ENCODE data around the gene UTP15. TPM values are rescaled to one million over a fixed set of nuclear protein-coding genes. Genes with fewer than 3 reads are reported as not detected.

Gene UTP15
- total and polyA plus RNA-seq, 2 experiments from 2014 or later, result 16.5 to 59.0 TPM

DNA sequence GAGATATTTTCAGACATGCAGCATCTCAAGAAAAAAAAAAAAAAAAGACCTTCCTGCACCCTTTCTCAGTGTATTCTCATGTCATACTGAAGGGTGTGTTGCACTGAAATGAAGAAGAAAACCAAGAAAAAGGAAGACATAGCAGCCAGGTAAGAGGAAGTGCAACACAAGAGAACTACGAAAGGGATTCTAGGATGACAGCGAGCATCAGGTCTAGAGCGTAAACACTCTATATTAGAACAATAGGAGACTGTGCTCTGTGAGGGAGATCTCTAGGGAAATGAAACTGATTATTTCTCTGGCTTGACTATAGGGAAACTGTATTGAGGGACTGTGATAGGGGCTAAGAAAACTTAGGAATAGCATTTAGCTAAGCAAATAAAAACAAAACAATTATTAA, 37.3 kb upstream of the UTP15 start:
- Mint-ChIP-seq H3K4me3 (no peak overlapping the region), H3K36me3 (ENCODE audit: low read depth) (peaks cover 12% of the 10 kb centered on the region), H3K27me3 (ENCODE audit: insufficient read depth, low read depth, poor library complexity) (peaks cover 4% of the 10 kb centered on the region), H3K4me1 (peaks cover 18% of the 10 kb centered on the region), H3K9me3 (peaks cover 17% of the 10 kb centered on the region), H3K27ac (no peak overlapping the region)
- Histone ChIP-seq H3K36me3 (ENCODE audit: insufficient read depth) (no peaks in the 10 kb centered on the region), H2AFZ (no peak overlapping the region), H3K27ac (ENCODE audit: low read depth) (no peak overlapping the region), H3K4me1 (ENCODE audit: insufficient read depth) (peaks cover 13% of the 10 kb centered on the region), H3K79me2 (replicated peaks; ENCODE audit: insufficient read depth) (no peaks in the 10 kb centered on the region), H3K27me3 (ENCODE audit: insufficient read depth) (no peaks in the 10 kb centered on the region), H3F3A (replicated peaks; ENCODE audit: low read depth) (no peaks in the 10 kb centered on the region), H4K20me1 (replicated peaks; ENCODE audit: insufficient read depth) (no peaks in the 10 kb centered on the region), H3K4me2 (peak overlapping the region; percentile 22; the same call in 1 of the 2 replicates), H3K4me3 (no peak overlapping the region), H3K9me2 (ENCODE audit: insufficient read depth) (no peaks in the 10 kb centered on the region)
- TF ChIP-seq POLR2AphosphoS5 (IDR thresholded peaks at IDR 0.05; ENCODE audit: low read depth) (no peak), NANOG (IDR thresholded peaks at IDR 0.05; ENCODE audit: borderline replicate concordance) (no peak), STAT1 (IDR thresholded peaks at IDR 0.05; ENCODE audit: unreplicated experiment) (no peak), ZNF331 (CRISPR knock-in tag; IDR thresholded peaks at IDR 0.05; ENCODE audit: low read depth) (no peak), JUNB (IDR thresholded peaks at IDR 0.05; ENCODE audit: unreplicated experiment) (no peak), CREB1 (CRISPR knock-in tag; IDR thresholded peaks at IDR 0.05; ENCODE audit: low read depth) (no peak), EZH2 (IDR thresholded peaks at IDR 0.05; ENCODE audit: low read depth, unreplicated experiment) (no peak), ZNF114 (CRISPR knock-in tag; IDR thresholded peaks at IDR 0.05) (no peak)
- TF ChIP-seq, protein P1, sequence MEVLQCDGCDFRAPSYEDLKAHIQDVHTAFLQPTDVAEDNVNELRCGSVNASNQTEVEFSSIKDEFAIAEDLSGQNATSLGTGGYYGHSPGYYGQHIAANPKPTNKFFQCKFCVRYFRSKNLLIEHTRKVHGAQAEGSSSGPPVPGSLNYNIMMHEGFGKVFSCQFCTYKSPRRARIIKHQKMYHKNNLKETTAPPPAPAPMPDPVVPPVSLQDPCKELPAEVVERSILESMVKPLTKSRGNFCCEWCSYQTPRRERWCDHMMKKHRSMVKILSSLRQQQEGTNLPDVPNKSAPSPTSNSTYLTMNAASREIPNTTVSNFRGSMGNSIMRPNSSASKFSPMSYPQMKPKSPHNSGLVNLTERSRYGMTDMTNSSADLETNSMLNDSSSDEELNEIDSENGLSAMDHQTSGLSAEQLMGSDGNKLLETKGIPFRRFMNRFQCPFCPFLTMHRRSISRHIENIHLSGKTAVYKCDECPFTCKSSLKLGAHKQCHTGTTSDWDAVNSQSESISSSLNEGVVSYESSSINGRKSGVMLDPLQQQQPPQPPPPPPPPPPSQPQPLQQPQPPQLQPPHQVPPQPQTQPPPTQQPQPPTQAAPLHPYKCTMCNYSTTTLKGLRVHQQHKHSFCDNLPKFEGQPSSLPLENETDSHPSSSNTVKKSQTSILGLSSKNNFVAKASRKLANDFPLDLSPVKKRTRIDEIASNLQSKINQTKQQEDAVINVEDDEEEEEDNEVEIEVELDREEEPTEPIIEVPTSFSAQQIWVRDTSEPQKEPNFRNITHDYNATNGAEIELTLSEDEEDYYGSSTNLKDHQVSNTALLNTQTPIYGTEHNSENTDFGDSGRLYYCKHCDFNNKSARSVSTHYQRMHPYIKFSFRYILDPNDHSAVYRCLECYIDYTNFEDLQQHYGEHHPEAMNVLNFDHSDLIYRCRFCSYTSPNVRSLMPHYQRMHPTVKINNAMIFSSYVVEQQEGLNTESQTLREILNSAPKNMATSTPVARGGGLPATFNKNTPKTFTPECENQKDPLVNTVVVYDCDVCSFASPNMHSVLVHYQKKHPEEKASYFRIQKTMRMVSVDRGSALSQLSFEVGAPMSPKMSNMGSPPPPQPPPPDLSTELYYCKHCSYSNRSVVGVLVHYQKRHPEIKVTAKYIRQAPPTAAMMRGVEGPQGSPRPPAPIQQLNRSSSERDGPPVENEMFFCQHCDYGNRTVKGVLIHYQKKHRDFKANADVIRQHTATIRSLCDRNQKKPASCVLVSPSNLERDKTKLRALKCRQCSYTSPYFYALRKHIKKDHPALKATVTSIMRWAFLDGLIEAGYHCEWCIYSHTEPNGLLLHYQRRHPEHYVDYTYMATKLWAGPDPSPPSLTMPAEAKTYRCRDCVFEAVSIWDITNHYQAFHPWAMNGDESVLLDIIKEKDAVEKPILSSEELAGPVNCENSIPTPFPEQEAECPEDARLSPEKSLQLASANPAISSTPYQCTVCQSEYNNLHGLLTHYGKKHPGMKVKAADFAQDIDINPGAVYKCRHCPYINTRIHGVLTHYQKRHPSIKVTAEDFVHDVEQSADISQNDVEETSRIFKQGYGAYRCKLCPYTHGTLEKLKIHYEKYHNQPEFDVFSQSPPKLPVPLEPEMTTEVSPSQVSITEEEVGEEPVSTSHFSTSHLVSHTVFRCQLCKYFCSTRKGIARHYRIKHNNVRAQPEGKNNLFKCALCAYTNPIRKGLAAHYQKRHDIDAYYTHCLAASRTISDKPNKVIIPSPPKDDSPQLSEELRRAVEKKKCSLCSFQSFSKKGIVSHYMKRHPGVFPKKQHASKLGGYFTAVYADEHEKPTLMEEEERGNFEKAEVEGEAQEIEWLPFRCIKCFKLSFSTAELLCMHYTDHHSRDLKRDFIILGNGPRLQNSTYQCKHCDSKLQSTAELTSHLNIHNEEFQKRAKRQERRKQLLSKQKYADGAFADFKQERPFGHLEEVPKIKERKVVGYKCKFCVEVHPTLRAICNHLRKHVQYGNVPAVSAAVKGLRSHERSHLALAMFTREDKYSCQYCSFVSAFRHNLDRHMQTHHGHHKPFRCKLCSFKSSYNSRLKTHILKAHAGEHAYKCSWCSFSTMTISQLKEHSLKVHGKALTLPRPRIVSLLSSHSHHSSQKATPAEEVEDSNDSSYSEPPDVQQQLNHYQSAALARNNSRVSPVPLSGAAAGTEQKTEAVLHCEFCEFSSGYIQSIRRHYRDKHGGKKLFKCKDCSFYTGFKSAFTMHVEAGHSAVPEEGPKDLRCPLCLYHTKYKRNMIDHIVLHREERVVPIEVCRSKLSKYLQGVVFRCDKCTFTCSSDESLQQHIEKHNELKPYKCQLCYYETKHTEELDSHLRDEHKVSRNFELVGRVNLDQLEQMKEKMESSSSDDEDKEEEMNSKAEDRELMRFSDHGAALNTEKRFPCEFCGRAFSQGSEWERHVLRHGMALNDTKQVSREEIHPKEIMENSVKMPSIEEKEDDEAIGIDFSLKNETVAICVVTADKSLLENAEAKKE (CRISPR knock-in tag; IDR thresholded peaks at IDR 0.05), result no peak
- TF ChIP-seq, protein P2, sequence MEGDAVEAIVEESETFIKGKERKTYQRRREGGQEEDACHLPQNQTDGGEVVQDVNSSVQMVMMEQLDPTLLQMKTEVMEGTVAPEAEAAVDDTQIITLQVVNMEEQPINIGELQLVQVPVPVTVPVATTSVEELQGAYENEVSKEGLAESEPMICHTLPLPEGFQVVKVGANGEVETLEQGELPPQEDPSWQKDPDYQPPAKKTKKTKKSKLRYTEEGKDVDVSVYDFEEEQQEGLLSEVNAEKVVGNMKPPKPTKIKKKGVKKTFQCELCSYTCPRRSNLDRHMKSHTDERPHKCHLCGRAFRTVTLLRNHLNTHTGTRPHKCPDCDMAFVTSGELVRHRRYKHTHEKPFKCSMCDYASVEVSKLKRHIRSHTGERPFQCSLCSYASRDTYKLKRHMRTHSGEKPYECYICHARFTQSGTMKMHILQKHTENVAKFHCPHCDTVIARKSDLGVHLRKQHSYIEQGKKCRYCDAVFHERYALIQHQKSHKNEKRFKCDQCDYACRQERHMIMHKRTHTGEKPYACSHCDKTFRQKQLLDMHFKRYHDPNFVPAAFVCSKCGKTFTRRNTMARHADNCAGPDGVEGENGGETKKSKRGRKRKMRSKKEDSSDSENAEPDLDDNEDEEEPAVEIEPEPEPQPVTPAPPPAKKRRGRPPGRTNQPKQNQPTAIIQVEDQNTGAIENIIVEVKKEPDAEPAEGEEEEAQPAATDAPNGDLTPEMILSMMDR (conservative IDR thresholded peaks at IDR 0.05; ENCODE audit: low read depth in 2 of 2), result no peak
- TF ChIP-seq, protein P3, sequence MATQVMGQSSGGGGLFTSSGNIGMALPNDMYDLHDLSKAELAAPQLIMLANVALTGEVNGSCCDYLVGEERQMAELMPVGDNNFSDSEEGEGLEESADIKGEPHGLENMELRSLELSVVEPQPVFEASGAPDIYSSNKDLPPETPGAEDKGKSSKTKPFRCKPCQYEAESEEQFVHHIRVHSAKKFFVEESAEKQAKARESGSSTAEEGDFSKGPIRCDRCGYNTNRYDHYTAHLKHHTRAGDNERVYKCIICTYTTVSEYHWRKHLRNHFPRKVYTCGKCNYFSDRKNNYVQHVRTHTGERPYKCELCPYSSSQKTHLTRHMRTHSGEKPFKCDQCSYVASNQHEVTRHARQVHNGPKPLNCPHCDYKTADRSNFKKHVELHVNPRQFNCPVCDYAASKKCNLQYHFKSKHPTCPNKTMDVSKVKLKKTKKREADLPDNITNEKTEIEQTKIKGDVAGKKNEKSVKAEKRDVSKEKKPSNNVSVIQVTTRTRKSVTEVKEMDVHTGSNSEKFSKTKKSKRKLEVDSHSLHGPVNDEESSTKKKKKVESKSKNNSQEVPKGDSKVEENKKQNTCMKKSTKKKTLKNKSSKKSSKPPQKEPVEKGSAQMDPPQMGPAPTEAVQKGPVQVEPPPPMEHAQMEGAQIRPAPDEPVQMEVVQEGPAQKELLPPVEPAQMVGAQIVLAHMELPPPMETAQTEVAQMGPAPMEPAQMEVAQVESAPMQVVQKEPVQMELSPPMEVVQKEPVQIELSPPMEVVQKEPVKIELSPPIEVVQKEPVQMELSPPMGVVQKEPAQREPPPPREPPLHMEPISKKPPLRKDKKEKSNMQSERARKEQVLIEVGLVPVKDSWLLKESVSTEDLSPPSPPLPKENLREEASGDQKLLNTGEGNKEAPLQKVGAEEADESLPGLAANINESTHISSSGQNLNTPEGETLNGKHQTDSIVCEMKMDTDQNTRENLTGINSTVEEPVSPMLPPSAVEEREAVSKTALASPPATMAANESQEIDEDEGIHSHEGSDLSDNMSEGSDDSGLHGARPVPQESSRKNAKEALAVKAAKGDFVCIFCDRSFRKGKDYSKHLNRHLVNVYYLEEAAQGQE (IDR thresholded peaks at IDR 0.05; ENCODE audit: unreplicated experiment), result no peak
- TF ChIP-seq, protein P4, sequence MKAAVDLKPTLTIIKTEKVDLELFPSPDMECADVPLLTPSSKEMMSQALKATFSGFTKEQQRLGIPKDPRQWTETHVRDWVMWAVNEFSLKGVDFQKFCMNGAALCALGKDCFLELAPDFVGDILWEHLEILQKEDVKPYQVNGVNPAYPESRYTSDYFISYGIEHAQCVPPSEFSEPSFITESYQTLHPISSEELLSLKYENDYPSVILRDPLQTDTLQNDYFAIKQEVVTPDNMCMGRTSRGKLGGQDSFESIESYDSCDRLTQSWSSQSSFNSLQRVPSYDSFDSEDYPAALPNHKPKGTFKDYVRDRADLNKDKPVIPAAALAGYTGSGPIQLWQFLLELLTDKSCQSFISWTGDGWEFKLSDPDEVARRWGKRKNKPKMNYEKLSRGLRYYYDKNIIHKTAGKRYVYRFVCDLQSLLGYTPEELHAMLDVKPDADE (IDR thresholded peaks at IDR 0.05), result no peak
- ATAC-seq, result peak; percentile 49
- no peak for DNase-seq (ENCODE audit: low spot score)

Data from GM23338 (cell line).